Heart right ventricle (tissue), 16 donors: ENCODE results near the gene HEPN1. TPM values are rescaled to one million over a fixed set of nuclear protein-coding genes. Genes with fewer than 3 reads are reported as not detected.

ENCODE experiments used
- ATAC-seq, 8 donors: fragments of 200-7000 bp; cut with Tn5 transposase; one replicate each; pipeline ENCODE4 v1.9.1; 2020; ENCODE audit warnings: mild to moderate bottlenecking in 8 of 8, moderate library complexity in 8 of 8, moderate number of reproducible peaks in 1 of 8
- DNase-seq, 2 donors: peaks; one replicate each; pipeline ENCODE4 v3.0.0-alpha.2; 2020
- H3K27ac ChIP-seq, 10 donors: fragments of 200-600 bp; sonication (generic) in 2 of 10; one replicate each; pipeline versions ENCODE4 v1.5.0 to v1.8.0; 2020 to 2022; ENCODE audit warnings: mild to moderate bottlenecking in 3 of 10
- H3K27me3 ChIP-seq, 7 donors: fragments of 200-600 bp; one replicate each; pipeline ENCODE4 v1.8.0; 2021 to 2022; ENCODE audit warnings: mild to moderate bottlenecking in 2 of 7
- H3K36me3 ChIP-seq, 9 donors: fragments of 200-600 bp; sonication (generic) in 1 of 9; one replicate each; pipeline versions ENCODE4 v1.5.0 to v1.8.0; 2020 to 2022; ENCODE audit warnings: mild to moderate bottlenecking in 2 of 9
- H3K4me1 ChIP-seq, 9 donors: fragments of 200-600 bp; sonication (generic) in 1 of 9; one replicate each; pipeline versions ENCODE4 v1.5.0 to v1.8.0; 2020 to 2022; ENCODE audit warnings: mild to moderate bottlenecking in 4 of 9
- H3K4me3 ChIP-seq, 10 donors: fragments of 200-600 bp; sonication (generic) in 2 of 10; one replicate each; pipeline versions ENCODE4 v1.5.0 to v1.8.0; 2020 to 2022; ENCODE audit warnings: mild to moderate bottlenecking in 7 of 10, moderate library complexity in 2 of 10
- H3K9me3 ChIP-seq, 11 donors: fragments of 200-600 bp in 10 of 11; sonication (generic) in 2 of 11; one replicate each; pipeline versions ENCODE4 v1.5.0 to v1.8.0; 2013 to 2022; ENCODE audit warnings: mild to moderate bottlenecking in 2 of 11, control low read depth in 1 of 11, moderate library complexity in 1 of 11
- CTCF ChIP-seq, 9 donors: fragments of 200-600 bp; sonication (generic) in 2 of 9; IDR thresholded peaks; one replicate each; pipeline versions ENCODE4 v1.5.0 to v1.8.0; 2021 to 2022; ENCODE audit warnings: antibody characterized with exemption in 9 of 9, mild to moderate bottlenecking in 5 of 9, moderate library complexity in 1 of 9
- WGBS, 2 donors: extraction: QIAGEN DNeasy Blood & Tissue Kit; methylation state at CpG; one replicate each; pipeline ENCODE4 v1.1.7; 2013; ENCODE audit warnings: inconsistent platforms in 1 of 2; 5-methylcytosine and 5-hydroxymethylcytosine counted together
- intact Hi-C, 10 donors: fragments of 100-400 bp; cut with DNase I; formaldehyde crosslinking; loops; one replicate each; pipeline versions ENCODE4 v1.11.1 to v1.14.2; 2022
- polyA plus RNA-seq, 2 donors: library from polyadenylated mRNA; stranded (reverse); fragments of 200-250 nt; gene quantifications; one replicate each; pipeline ENCODE4 v1.2.3, GENCODE V29; 2013
- total RNA-seq, 10 donors: library from RNA; stranded (reverse); fragmentation: NEBNext Ultra II Directional in 3 of 10; extraction: Animal tissue kit (Norgen Biotek cat#: 25700) in 3 of 10; gene quantifications; one replicate each; pipeline versions ENCODE4 v1.2.1 to v1.2.4, GENCODE V29; 2021 to 2023
- donor health status: Arrhythmogenic right ventricular cardiomyopathy.
- donor health status: ischemic (EF 13 %, LVEDD 7.1; RV severe dilation, severe dysfunction).
- donor health status: healthy with polysubstance abuse.
- donor health status: DM: no; HTN: yes; CAD: no.
- donor health status: DM: no; HTN: no; CAD: no.
- donor health status: ischemic (EF 25% LVEDD 6.9; RV normal size, moderate dysfunction).
- donor health status: ischemic (EF 25% LVEDD 5.7; RV mildly dilated, moderate dysfunction).
- donor health status: healthy.
- donor health status: DM: yes; HTN: yes; CAD: no.
- donor health status: Ischemic cardiomyopathy.
- donor health status: ischemic (EF 35%, LVEDD 5.7; RV mildly dilated, moderate dysfunction).
- donor health status: nonischemic (EF 11% LVEDD 7.7; RV severe dilation, severe dysfunction).
- donor health status: DM: yes; HTN: yes; CAD: no.
- donor health status: PGD.
- donor health status: ischemic (EF 29% LVEDD 5.4; RV normal size, mild dysfunction).
- donor health status: nonischemic (EF 23%, LVEDD 6.1; RV moderate dilation, normal function).

HEPN1 gene
- total and polyA plus RNA-seq, 12 donors = 0.03 TPM; not detected in 11

GRCh38 chr11:124941703-124942102, 22.7 kb downstream of the HEPN1 start:
- peaks cover 0 to 2% (median 0%) of the 10 kb centered on the region in 7 donors for H3K27me3 ChIP-seq
- H3K4me3 ChIP-seq = no peak overlapping the region
- H3K36me3 ChIP-seq = no peaks in the 10 kb centered on the region
- 60 to 77% methylated on average over 1 of the region's 1 CpG for WGBS, 2 donors
- ATAC-seq (no peak), DNase-seq (no peak)
- no peak overlapping the region for H3K27ac ChIP-seq
- intact Hi-C loops = no loop called here
- no peaks in the 10 kb centered on the region for H3K4me1 ChIP-seq
- no peaks in the 10 kb centered on the region for H3K9me3 ChIP-seq
- TF ChIP-seq CTCF (IDR thresholded peaks at IDR 0.05) = no peak

GRCh38 chr11:124942466-124943253, 23.6 kb downstream of the HEPN1 start:
- Histone ChIP-seq H3K27me3 (no peaks in the 10 kb centered on the region), H3K27ac (no peak overlapping the region), H3K4me1 (no peaks in the 10 kb centered on the region), H3K4me3 (no peak overlapping the region), H3K36me3 (no peaks in the 10 kb centered on the region), H3K9me3 (no peaks in the 10 kb centered on the region)
- DNase-seq (no peak), ATAC-seq (no peak)
- no peak for TF ChIP-seq CTCF (IDR thresholded peaks at IDR 0.05)
- WGBS, 2 donors = 70 to 73% methylated on average over 6 of the region's 6 CpGs
- intact Hi-C loops = no loop called here

- ATAC-seq = no peak
- no peak for DNase-seq
- H3K27me3 ChIP-seq = no peaks in the 10 kb centered on the region
- H3K27ac ChIP-seq = no peak overlapping the region
- H3K9me3 ChIP-seq = peaks cover 0 to 4% (median 0%) of the 10 kb centered on the region in 11 donors
- WGBS, 2 donors = 62 to 64% methylated on average over 5 of the region's 5 CpGs
- no peaks in the 10 kb centered on the region for H3K4me1 ChIP-seq
- no peak for TF ChIP-seq CTCF (IDR thresholded peaks at IDR 0.05)
- H3K36me3 ChIP-seq = no peaks in the 10 kb centered on the region
- intact Hi-C loops = no loop called here
- no peak overlapping the region for H3K4me3 ChIP-seq
Observed at GRCh38 chr11:124943254-124943616, 24.2 kb downstream of the HEPN1 start.

- 47 to 77% methylated on average over 1 of the region's 1 CpG for WGBS, 2 donors
- intact Hi-C loops = no loop called here
Observed at GRCh38 chr11:124943741-124944140, 24.7 kb downstream of the HEPN1 start.

More at GRCh38 chr11:124943741-124944140, 24.7 kb downstream of the HEPN1 start:
- H3K27ac ChIP-seq = no peak overlapping the region
- no peak for TF ChIP-seq CTCF (IDR thresholded peaks at IDR 0.05)
- no peak for DNase-seq
- no peaks in the 10 kb centered on the region for H3K27me3 ChIP-seq
- no peak overlapping the region for H3K4me3 ChIP-seq
- peaks cover 0 to 9% (median 0%) of the 10 kb centered on the region in 11 donors for H3K9me3 ChIP-seq
- H3K36me3 ChIP-seq = no peaks in the 10 kb centered on the region
- no peak for ATAC-seq
- no peaks in the 10 kb centered on the region for H3K4me1 ChIP-seq
